WTC11 (cell line): Measurements from ENCODE around the gene GIMAP7. TPM values are rescaled to one million over a fixed set of nuclear protein-coding genes. Genes with fewer than 3 reads are reported as not detected.

Source experiments
- ATAC-seq: fragments of 200-7000 bp; cut with Tn5 transposase; 2 replicates; pipeline ENCODE4 v1.10.0; 2021; ENCODE audit warnings: mild to moderate bottlenecking, moderate library complexity
- CTCF ChIA-PET: fragments of 300-600 bp; sonication (Branson Sonifier 250); formaldehyde crosslinking; loops from one replicate; lab custom pipeline; 2021; ENCODE audit warnings: antibody characterized with exemption; lab: Charles Lee
- POLR2A ChIA-PET: fragments of 350-600 bp; sonication (Branson Sonifier 250); formaldehyde crosslinking; loops from one replicate; lab custom pipeline; 2021; ENCODE audit warnings: antibody characterized with exemption; lab: Charles Lee
- DNase-seq: peaks from one replicate; pipeline ENCODE4 v3.0.0; 2021; ENCODE audit warnings: low spot score
- H3K27ac Mint-ChIP-seq: 2 replicates; pipeline ENCODE4 v1.8.0; 2021; ENCODE audit warnings: mixed read lengths
- H3K27me3 Mint-ChIP-seq: 2 replicates; pipeline ENCODE4 v1.8.0; 2021; ENCODE audit warnings: low read depth, mild to moderate bottlenecking, moderate library complexity, mixed read lengths
- H3K36me3 Mint-ChIP-seq: 2 replicates; pipeline ENCODE4 v1.8.0; 2021; ENCODE audit warnings: mixed read lengths
- H3K4me1 Mint-ChIP-seq: 2 replicates; pipeline ENCODE4 v1.8.0; 2022; ENCODE audit warnings: mixed read lengths
- H3K4me3 Mint-ChIP-seq: 2 replicates; pipeline ENCODE4 v1.8.0; 2021; ENCODE audit warnings: mild to moderate bottlenecking, moderate library complexity, mixed read lengths
- H3K9me3 Mint-ChIP-seq: 2 replicates; pipeline ENCODE4 v1.8.0; 2021; ENCODE audit warnings: mixed read lengths
- CREM ChIP-seq: sonication (generic); formaldehyde crosslinking; IDR thresholded peaks from 2 replicates; pipeline ENCODE4 v1.8.1; 2022; ENCODE audit warnings: mild to moderate bottlenecking, missing genetic modification reagents, moderate library complexity
- ELF4 ChIP-seq: sonication (generic); formaldehyde crosslinking; IDR thresholded peaks from 2 replicates; pipeline ENCODE4 v1.8.1; 2022; ENCODE audit warnings: low read depth, mild to moderate bottlenecking, moderate library complexity, missing genetic modification reagents
- ERG ChIP-seq: fragments of 250-450 bp; sonication (Bioruptor Pico); IDR thresholded peaks from 2 replicates; pipeline ENCODE4 v1.8.0; 2021; ENCODE audit warnings: mild to moderate bottlenecking
- FOXK1 ChIP-seq: sonication (generic); formaldehyde crosslinking; IDR thresholded peaks from 2 replicates; pipeline ENCODE4 v1.8.0; 2022; ENCODE audit warnings: mild to moderate bottlenecking, moderate library complexity, missing genetic modification reagents
- FOXP1 ChIP-seq: sonication (generic); formaldehyde crosslinking; IDR thresholded peaks from 2 replicates; pipeline ENCODE4 v1.8.0; 2022; ENCODE audit warnings: missing genetic modification reagents, mild to moderate bottlenecking, moderate library complexity, borderline replicate concordance
- HMGXB4 ChIP-seq: sonication (generic); formaldehyde crosslinking; IDR thresholded peaks from 2 replicates; pipeline ENCODE4 v1.8.1; 2023; ENCODE audit warnings: mild to moderate bottlenecking, moderate library complexity, missing genetic modification reagents
- JAZF1 ChIP-seq: fragments of 250-450 bp; sonication (Bioruptor Pico); IDR thresholded peaks from 2 replicates; pipeline ENCODE4 v1.9.0; 2021; ENCODE audit warnings: moderate library complexity, mild to moderate bottlenecking, inconsistent platforms
- JUN ChIP-seq: sonication (generic); formaldehyde crosslinking; IDR thresholded peaks from 2 replicates; pipeline ENCODE4 v1.8.0; 2023; ENCODE audit warnings: mild to moderate bottlenecking, missing genetic modification reagents
- NFE2L1 ChIP-seq: sonication (generic); formaldehyde crosslinking; IDR thresholded peaks from 2 replicates; pipeline ENCODE4 v1.8.1; 2023; ENCODE audit warnings: missing genetic modification reagents
- SMAD4 ChIP-seq: sonication (generic); formaldehyde crosslinking; IDR thresholded peaks from 2 replicates; pipeline ENCODE4 v1.8.0; 2022; ENCODE audit warnings: mild to moderate bottlenecking, missing genetic modification reagents
- STAT6 ChIP-seq: sonication (generic); formaldehyde crosslinking; conservative IDR thresholded peaks from 2 replicates; pipeline ENCODE4 v1.8.1; 2023; ENCODE audit warnings: mild to moderate bottlenecking, low read depth, missing genetic modification reagents, moderate library complexity
- ZBTB21 ChIP-seq: sonication (generic); formaldehyde crosslinking; IDR thresholded peaks from 2 replicates; pipeline ENCODE4 v1.8.1; 2023; ENCODE audit warnings: mild to moderate bottlenecking, missing genetic modification reagents, borderline replicate concordance
- ZNF219 ChIP-seq: sonication (generic); formaldehyde crosslinking; IDR thresholded peaks from 2 replicates; pipeline ENCODE4 v1.8.0; 2023; ENCODE audit warnings: missing genetic modification reagents, mild to moderate bottlenecking, borderline replicate concordance
- ZNF281 ChIP-seq: sonication (generic); formaldehyde crosslinking; IDR thresholded peaks from 2 replicates; pipeline ENCODE4 v1.8.0; 2023; ENCODE audit warnings: mild to moderate bottlenecking, missing genetic modification reagents
- ZNF317 ChIP-seq: sonication (generic); formaldehyde crosslinking; IDR thresholded peaks from 2 replicates; pipeline ENCODE4 v1.8.1; 2023; ENCODE audit warnings: low read depth, mild to moderate bottlenecking, moderate library complexity, missing genetic modification reagents, borderline replicate concordance
- ZNF512 ChIP-seq: sonication (generic); formaldehyde crosslinking; IDR thresholded peaks from 2 replicates; pipeline ENCODE4 v1.8.1; 2022; ENCODE audit warnings: missing genetic modification reagents, borderline replicate concordance
- ZNF532 ChIP-seq: fragments of 250-450 bp; sonication (Bioruptor Pico); IDR thresholded peaks from 2 replicates; pipeline ENCODE4 v1.9.0; 2021; ENCODE audit warnings: mild to moderate bottlenecking, borderline replicate concordance
- ZNF671 ChIP-seq: fragments of 250-450 bp; sonication (Bioruptor Pico); IDR thresholded peaks from 2 replicates; pipeline ENCODE4 v1.8.0; 2021; ENCODE audit warnings: mild to moderate bottlenecking
- ZSCAN18 ChIP-seq: fragments of 250-450 bp; sonication (Bioruptor Pico); IDR thresholded peaks from 2 replicates; pipeline ENCODE4 v2.1.2; 2022; ENCODE audit warnings: mild to moderate bottlenecking, moderate library complexity
- total RNA-seq: library from RNA; stranded (reverse); gene quantifications from 3 replicates; pipeline ENCODE4 v1.2.3, GENCODE V29; 2021

The GIMAP7 gene
- total RNA-seq, 1 experiment from 2014 or later, result 0.37 TPM

- ATAC-seq (no peak), DNase-seq (no peak)
- Mint-ChIP-seq H3K27me3 (peaks cover 3% of the 10 kb centered on the region), H3K9me3 (peaks cover 5% of the 10 kb centered on the region), H3K36me3 (no peaks in the 10 kb centered on the region), H3K4me3 (no peak overlapping the region), H3K27ac (no peak overlapping the region), H3K4me1 (peaks cover 40% of the 10 kb centered on the region)
- TF ChIP-seq HMGXB4 (CRISPR knock-in tag) (no peak), FOXP1 (CRISPR knock-in tag) (no peak), ZNF219 (CRISPR knock-in tag) (no peak), NFE2L1 (CRISPR knock-in tag) (no peak), ELF4 (no peak), STAT6 (no peak), ZNF532 (no peak), SMAD4 (CRISPR knock-in tag) (no peak), FOXK1 (CRISPR knock-in tag) (no peak), JUN (CRISPR knock-in tag) (no peak)
- ChIA-PET CTCF (interaction anchor here (1.0 to 1.1 kb wide), 2 partner anchors 118 to 281 kb away, joined by 3 read pairs; no protein-coding TSS in a partner anchor), POLR2A (interaction anchor here (0.6 kb wide), 1 partner anchor 880 kb away, joined by 7 read pairs; no protein-coding TSS in a partner anchor)
Observed at GRCh38 chr7:150566572-150566971, 51.9 kb downstream of the GIMAP7 start.

GRCh38 chr7:150567169-150567568 is 52.5 kb downstream of the GIMAP7 start, which contains the start of gene GIMAP4:
Gene GIMAP4 (plus strand): TSS chr7:150567390. CDS start chr7:150569902, 2,512 bp downstream.
- no peaks in the 10 kb centered on the region; the same call in none of the 2 replicates for H3K27me3 Mint-ChIP-seq
- no peaks in the 10 kb centered on the region for H3K9me3 Mint-ChIP-seq
- DNase-seq (no peak), ATAC-seq (no peak)
- H3K4me3 Mint-ChIP-seq, result no peak within 1 kb of the TSS
- H3K36me3 Mint-ChIP-seq, result no peaks in the 10 kb centered on the region
- ChIA-PET POLR2A (interaction anchor here (0.6 kb wide), 1 partner anchor 880 kb away, joined by 7 read pairs; no protein-coding TSS in a partner anchor), CTCF (interaction anchor here (1.0 to 1.1 kb wide), 2 partner anchors 118 to 282 kb away, joined by 3 read pairs; no protein-coding TSS in a partner anchor)
- H3K4me1 Mint-ChIP-seq, result peaks cover 40% of the 10 kb centered on the region
- H3K27ac Mint-ChIP-seq, result no peak within 1 kb of the TSS
- TF ChIP-seq CREM (CRISPR knock-in tag), result no peak
- no peak for TF ChIP-seq ZNF281
- TF ChIP-seq SMAD4 (CRISPR knock-in tag), result no peak
- no peak for TF ChIP-seq ZNF671 (CRISPR knock-in tag)
- no peak for TF ChIP-seq JAZF1 (CRISPR knock-in tag)
- no peak for TF ChIP-seq ZSCAN18 (CRISPR knock-in tag)
- TF ChIP-seq ZNF317 (CRISPR knock-in tag), result no peak
- no peak for TF ChIP-seq ERG (CRISPR knock-in tag)
- TF ChIP-seq ZBTB21 (CRISPR knock-in tag), result no peak
- no peak for TF ChIP-seq ZNF512
